Small intestine (tissue), 7 donors: Measurements from ENCODE around the gene NPB. TPM values are rescaled to one million over a fixed set of nuclear protein-coding genes. Genes with fewer than 3 reads are reported as not detected.

ENCODE experiments used
- DNase-seq, 2 donors: peaks; one replicate each; pipeline versions ENCODE4 v3.0.0 to v3.0.0-alpha.2; 2013
- FAIRE-seq: peaks from 2 replicates; lab custom pipeline; 2012; peaks lifted over from hg19 to GRCh38; lab: Jason Lieb, UNC
- H3K27ac ChIP-seq, 3 donors: one replicate each; pipeline ENCODE4 v1.5.1; 2013; ENCODE audit warnings: low read length in 2 of 3, mild to moderate bottlenecking in 2 of 3, control low read depth in 1 of 3, inconsistent platforms in 1 of 3, low read depth in 1 of 3, moderate library complexity in 1 of 3
- H3K27me3 ChIP-seq, 3 donors: one replicate each; pipeline ENCODE4 v1.6.1; 2013; ENCODE audit warnings: low read length in 3 of 3, inconsistent platforms in 1 of 3; ENCODE audit not compliant: control insufficient read depth in 3 of 3, insufficient read depth in 3 of 3
- H3K36me3 ChIP-seq, 3 donors: one replicate each; pipeline ENCODE4 v1.6.1; 2013; ENCODE audit warnings: low read length in 3 of 3, inconsistent platforms in 1 of 3, low read depth in 1 of 3, mild to moderate bottlenecking in 1 of 3, moderate library complexity in 1 of 3; ENCODE audit not compliant: control insufficient read depth in 3 of 3, insufficient read depth in 2 of 3
- H3K4me1 ChIP-seq, 3 donors: one replicate each; pipeline ENCODE4 v1.6.1; 2013; ENCODE audit warnings: low read length in 2 of 3, inconsistent platforms in 1 of 3, low read depth in 1 of 3, mild to moderate bottlenecking in 1 of 3, moderate library complexity in 1 of 3; ENCODE audit not compliant: control insufficient read depth in 3 of 3, insufficient read depth in 2 of 3
- H3K4me3 ChIP-seq, 3 donors: one replicate each; pipeline ENCODE4 v1.5.1; 2013; ENCODE audit warnings: low read length in 3 of 3, control low read depth in 1 of 3, inconsistent platforms in 1 of 3, low read depth in 1 of 3, mild to moderate bottlenecking in 1 of 3, moderate library complexity in 1 of 3
- H3K9me3 ChIP-seq, 2 donors: one replicate each; pipeline ENCODE4 v1.6.1; 2013; ENCODE audit warnings: low read depth in 1 of 2, low read length in 1 of 2; ENCODE audit not compliant: control insufficient read depth in 2 of 2, insufficient read depth in 1 of 2
- WGBS, 3 donors: extraction: QIAGEN DNeasy Blood & Tissue Kit; methylation state at CpG; one replicate each; pipeline ENCODE4 v1.1.7; 2013; 5-methylcytosine and 5-hydroxymethylcytosine counted together
- polyA plus RNA-seq, 4 donors: library from polyadenylated mRNA; stranded (reverse) in 3 of 4; unstranded in 1 of 4; fragments of 200-250 nt in 3 of 4; fragments of 120-200 nt in 1 of 4; gene quantifications; one replicate each; pipeline versions ENCODE4 v1.2.1 to v1.2.3, GENCODE V29; 2013
- donor health status: healthy with polysubstance abuse.
- donor health status: control.
- donor health status: control.
- donor health status: Bipolar disorder and iron deficiency.
- donor health status: healthy.

The NPB gene
- polyA plus RNA-seq, 4 donors = 0.21 to 1.8 (median 0.59) TPM

DNA sequence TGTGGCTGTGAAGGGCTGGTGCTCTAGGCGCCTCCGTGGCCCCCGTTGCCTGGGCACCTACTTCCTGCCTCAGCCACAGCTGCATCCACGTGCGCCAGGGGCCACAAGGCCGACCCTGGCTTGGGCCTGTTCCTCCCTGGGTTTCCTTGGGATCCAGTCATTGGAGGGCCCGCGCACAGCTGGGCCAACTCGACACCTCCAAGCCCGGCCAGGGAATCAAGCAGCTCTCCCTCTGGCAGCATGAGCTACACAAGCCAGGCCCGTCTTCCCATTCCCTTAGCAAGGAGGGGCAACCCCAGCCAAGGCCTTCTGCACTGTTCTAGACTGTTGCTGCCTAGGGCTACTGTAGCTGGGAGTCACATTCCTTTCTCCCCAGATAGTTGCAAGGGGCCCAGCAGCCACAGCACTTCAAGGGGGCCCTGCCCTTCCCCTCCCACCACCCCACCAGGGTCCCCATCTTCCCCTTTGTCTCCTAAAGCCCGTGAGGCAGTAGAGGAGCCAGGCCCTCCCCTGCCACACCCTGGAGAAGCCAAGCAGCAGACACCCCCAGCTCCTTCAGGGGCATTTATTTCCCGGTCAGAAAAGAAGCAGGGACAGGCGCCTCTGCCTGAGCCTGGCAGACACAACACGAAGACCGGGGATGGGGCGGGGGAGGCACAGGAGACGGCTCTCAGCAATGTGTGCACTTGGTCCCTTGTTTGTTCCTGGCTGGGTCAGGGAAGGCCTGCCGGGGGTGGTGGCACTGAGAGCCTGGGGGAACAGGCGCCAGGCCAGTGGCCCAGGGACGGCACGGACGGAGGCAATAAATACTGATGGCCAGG is 34.7 kb upstream of the NPB start:
- DNase-seq (peak; percentile 61 to 64), FAIRE-seq (no peak)
- Histone ChIP-seq H3K9me3 (no peaks in the 10 kb centered on the region), H3K4me3 (no peak overlapping the region), H3K36me3 (peaks cover 4 to 77% (median 7%) of the 10 kb centered on the region in 3 donors), H3K27ac (peak overlapping the region; percentile 93 to 99 (median 96)), H3K27me3 (no peaks in the 10 kb centered on the region), H3K4me1 (peaks cover 0 to 74% (median 13%) of the 10 kb centered on the region in 3 donors)
- WGBS, 3 donors = 19 to 41% (median 29%) methylated on average over 23 of the region's 23 CpGs

DNA sequence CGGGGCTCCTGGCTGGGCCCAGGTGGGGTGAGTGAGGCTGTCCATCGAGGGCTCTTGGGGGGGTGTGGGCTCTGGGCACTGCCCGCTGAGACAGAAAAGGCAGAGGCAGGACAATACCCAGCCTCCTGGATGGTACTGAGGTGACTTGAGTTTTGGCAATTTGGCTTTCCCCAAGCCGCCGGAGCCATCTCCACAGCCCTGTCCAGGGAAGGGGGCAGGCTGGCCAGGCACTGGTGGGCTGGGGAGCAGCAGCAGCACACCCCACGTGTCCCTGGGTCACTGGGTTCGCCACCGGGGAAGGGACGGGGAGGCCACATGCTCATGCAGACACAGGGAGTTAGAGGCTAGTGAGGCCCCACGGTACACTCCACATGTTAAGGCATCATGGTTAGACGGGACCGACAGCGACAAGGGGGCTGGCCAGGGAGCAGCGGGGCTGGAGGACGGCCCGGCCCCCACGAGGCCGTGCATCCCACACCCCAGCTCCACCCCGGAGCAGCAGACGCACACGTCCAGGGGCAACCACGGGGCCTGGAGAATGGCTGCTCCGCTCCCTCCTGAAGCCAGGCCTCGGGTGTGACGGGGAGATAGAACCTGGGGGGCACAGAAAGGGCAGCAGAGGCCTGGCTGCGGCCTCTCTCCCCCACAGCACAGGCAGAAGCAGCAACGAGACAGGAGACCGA is 33.9 kb upstream of the NPB start:
- DNase-seq (no peak), FAIRE-seq (no peak)
- WGBS, 3 donors = 30 to 59% (median 43%) methylated on average over 21 to 28 of the region's 28 CpGs
- no peak overlapping the region for H3K4me3 ChIP-seq
- H3K4me1 ChIP-seq = peaks cover 0 to 71% (median 13%) of the 10 kb centered on the region in 3 donors
- peak overlapping the region; percentile 93 to 99 (median 96) for H3K27ac ChIP-seq
- H3K36me3 ChIP-seq = peaks cover 4 to 76% (median 7%) of the 10 kb centered on the region in 3 donors
- H3K9me3 ChIP-seq = no peaks in the 10 kb centered on the region
- H3K27me3 ChIP-seq = no peaks in the 10 kb centered on the region

DNA sequence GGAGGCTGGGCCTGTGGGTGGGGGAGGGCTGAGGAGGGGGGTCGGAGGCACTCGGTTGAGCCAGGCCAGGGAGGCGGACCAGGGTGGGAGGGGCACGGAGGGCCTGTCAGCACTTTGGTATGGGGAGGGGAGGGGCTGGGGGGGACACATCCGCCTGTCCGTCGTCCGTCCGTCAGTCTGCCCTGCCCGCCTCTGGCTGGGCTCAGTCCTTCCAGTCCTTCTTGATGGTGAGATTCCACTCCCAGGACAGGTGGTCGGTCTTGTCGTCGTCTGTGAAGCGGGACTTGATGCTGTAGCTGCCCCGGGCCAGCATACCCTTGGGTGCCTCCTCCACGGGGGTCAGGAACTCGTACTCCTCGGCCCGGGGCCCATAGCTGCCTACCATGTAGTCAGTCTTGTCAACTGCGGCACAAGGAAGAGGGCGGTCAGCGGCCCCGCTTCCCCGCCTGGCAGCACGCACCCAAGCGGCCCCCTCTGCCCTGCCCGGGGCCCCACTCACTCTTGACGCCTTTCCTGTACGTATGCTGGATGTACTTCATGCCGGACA is 33.3 kb upstream of the NPB start:
- Histone ChIP-seq H3K4me3 (no peak overlapping the region), H3K36me3 (peaks cover 4 to 72% (median 7%) of the 10 kb centered on the region in 3 donors), H3K9me3 (no peaks in the 10 kb centered on the region), H3K4me1 (peaks cover 0 to 66% (median 10%) of the 10 kb centered on the region in 3 donors), H3K27me3 (no peaks in the 10 kb centered on the region), H3K27ac (peak overlapping the region; percentile 93 to 100 (median 99))
- FAIRE-seq (no peak), DNase-seq (peak; percentile 17 to 39)
- 55 to 60% (median 56%) methylated on average over 24 to 30 of the region's 30 CpGs for WGBS, 3 donors

DNA sequence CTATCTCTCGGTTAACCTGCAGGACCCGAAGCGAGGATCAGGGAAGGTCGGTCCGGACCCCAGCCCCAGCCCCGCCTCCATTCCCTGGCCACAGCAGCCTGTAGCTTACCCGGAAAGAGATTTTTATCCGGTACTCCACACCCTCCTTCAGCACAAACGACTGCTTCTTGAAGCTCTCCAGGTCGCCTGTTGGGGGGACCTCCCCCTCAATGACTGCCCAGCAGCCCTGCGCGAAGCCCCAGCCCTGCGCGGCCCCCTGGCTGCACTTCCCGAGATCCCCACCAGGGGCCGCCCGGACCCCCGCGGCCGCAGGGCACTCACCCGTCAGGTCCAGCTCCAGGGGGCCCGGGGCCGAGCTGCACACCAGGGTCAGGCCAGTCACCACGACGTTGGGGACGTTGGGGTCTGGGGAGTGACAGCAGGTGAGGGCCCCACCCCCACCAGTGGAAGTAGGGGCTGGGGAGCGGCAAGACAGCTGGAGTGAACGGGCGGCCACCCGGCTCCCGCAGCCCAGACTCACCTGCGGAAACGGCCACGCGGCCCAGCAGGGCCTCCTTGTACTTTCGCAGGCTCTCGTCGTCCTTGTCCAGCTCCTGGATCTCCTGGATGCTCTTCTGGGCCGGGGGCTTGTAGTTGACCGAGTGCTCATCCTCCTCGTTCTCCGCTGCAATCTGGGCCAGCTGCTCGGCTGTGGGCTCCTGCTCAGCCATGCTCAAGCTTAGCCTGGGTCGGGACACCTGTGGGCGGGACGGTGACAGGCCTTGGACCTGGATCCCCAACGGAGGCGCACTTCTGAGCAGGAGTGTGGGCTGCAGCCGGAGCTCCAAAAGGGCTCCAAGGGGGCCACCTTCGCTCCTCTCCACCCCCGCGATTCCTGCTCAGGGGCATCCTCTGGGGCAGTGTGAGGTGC is 32.6 kb upstream of the NPB start:
- FAIRE-seq (no peak), DNase-seq (peak; percentile 58 to 64)
- 16 to 27% (median 22%) methylated on average over 50 to 52 of the region's 52 CpGs for WGBS, 3 donors
- Histone ChIP-seq H3K36me3 (peaks cover 4 to 64% (median 7%) of the 10 kb centered on the region in 3 donors), H3K4me1 (peaks cover 0 to 61% (median 4%) of the 10 kb centered on the region in 3 donors), H3K27ac (peak overlapping the region; percentile 92 to 100 (median 99)), H3K4me3 (peak overlapping the region; percentile 78 to 98 (median 94)), H3K9me3 (no peaks in the 10 kb centered on the region), H3K27me3 (no peaks in the 10 kb centered on the region)

- H3K9me3 ChIP-seq = no peaks in the 10 kb centered on the region
- H3K36me3 ChIP-seq = peaks cover 4 to 56% (median 7%) of the 10 kb centered on the region in 3 donors
- WGBS, 3 donors = 1 to 3% (median 2%) methylated on average over 43 to 65 of the region's 65 CpGs
- H3K27ac ChIP-seq = peak overlapping the region; percentile 92 to 100 (median 99)
- H3K4me3 ChIP-seq = peak overlapping the region; percentile 78 to 98 (median 94)
- H3K4me1 ChIP-seq = peaks cover 0 to 53% (median 4%) of the 10 kb centered on the region in 3 donors
- peak; percentile 59 to 79 for DNase-seq
- no peak for FAIRE-seq
- no peaks in the 10 kb centered on the region for H3K27me3 ChIP-seq
Measured at GRCh38 chr17:81870131-81870980, 31.7 kb upstream of the NPB start.

DNA sequence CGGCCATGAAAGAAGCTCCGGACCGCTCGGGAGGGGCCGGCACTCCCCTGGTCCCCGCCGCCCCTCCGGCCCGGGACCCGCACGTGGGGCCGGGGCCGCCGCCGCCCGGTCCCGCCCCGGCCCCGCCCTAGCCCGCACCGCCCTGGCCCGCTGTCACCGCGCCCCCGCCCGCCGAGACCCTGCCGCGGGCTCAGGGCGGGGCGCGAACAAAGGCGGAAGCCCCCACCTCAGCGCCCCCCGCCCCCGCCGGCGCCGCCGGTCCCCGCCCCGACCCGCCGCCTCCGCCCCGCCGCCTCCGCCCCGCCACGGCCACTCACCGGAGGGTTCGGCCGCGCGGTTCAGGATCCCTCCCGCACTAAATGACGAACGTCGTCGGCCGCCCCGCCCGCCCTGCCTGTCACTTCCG is 31.1 kb upstream of the NPB start, which contains the start of gene ARHGDIA:
Gene ARHGDIA (minus strand): TSS at position 357 of the 406 bp plus-strand sequence. CDS start 1,407 bp downstream, outside the sequence.
- Histone ChIP-seq H3K27me3 (no peaks in the 10 kb centered on the region), H3K9me3 (no peaks in the 10 kb centered on the region), H3K36me3 (peaks cover 4 to 49% (median 7%) of the 10 kb centered on the region in 3 donors), H3K4me3 (peak within 1 kb of the TSS; percentile 78 to 98 (median 94)), H3K27ac (peak within 1 kb of the TSS; percentile 92 to 100 (median 99)), H3K4me1 (peaks cover 0 to 46% (median 4%) of the 10 kb centered on the region in 3 donors)
- 0 to 1% (median 1%) methylated on average over 13 to 64 of the region's 64 CpGs for WGBS, 3 donors
- DNase-seq (peak in 1 of 2 donors; percentile 15), FAIRE-seq (no peak)
